HG03060 (cell line): Measurements from ENCODE around the gene DBN1.

Experiments
- ATAC-seq: cut with Tn5 transposase; IDR thresholded peaks from one replicate; pipeline ENCODE4 v1.9.1; 2021; ENCODE audit warnings: low read depth, moderate number of reproducible peaks; ENCODE audit not compliant: unreplicated experiment

The DBN1 gene

DNA sequence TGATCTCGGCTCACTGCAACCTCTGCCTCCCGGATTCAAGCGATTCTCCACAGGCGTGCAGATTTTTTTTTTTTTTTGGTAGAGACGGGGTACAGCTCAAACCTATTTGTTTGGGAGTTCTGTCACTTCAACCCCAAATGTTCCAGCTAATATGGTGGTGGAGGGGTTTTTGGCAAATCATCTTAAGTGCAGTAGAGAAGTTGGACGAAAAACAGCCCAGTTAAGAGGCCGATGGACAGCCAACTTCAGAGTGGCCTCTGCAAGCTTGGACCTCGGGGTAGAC, 27.6 kb downstream of the DBN1 start:
- ATAC-seq, result no peak

DNA sequence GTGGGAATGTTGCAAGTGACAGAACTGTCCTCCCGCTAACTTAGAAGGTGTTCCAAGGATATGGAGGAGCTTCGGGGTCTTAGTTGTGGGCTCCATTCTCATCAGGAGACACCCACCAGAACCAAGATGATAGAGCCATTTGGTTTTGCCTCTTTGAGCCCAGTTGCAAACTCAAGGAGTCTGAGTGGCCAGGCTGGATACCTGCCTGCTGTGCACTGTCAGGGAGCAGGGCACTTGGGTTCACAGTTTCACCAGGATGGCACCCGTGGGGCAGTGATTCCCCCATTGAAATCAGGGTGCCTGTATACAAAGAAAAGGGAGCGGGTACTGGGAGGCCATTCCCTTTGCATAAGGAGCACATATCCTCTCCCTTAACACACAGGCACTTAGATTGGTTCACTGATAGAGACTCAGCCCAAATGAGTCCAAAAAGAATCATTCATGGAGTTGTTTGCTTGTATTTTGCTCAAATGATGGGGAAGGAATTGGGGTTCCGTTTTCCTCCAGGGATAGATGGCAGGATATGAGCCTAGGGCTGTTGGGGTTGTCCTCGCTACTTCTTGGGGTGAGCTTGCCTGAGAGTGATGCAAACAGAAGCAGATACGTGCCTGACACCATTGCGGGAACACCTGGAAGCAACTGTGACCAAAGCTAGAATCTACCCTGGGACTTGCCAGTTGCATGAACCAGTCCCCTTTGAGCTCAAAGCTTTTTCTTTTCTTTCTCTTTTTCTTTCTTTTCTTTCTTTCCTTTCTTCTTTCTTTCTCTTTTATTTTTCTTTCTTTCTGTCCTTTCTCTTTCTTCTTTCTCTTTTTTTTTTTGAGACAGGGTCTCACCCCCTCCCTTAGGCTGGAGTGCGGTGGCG, 28.1 kb downstream of the DBN1 start:
- no peak for ATAC-seq

DNA sequence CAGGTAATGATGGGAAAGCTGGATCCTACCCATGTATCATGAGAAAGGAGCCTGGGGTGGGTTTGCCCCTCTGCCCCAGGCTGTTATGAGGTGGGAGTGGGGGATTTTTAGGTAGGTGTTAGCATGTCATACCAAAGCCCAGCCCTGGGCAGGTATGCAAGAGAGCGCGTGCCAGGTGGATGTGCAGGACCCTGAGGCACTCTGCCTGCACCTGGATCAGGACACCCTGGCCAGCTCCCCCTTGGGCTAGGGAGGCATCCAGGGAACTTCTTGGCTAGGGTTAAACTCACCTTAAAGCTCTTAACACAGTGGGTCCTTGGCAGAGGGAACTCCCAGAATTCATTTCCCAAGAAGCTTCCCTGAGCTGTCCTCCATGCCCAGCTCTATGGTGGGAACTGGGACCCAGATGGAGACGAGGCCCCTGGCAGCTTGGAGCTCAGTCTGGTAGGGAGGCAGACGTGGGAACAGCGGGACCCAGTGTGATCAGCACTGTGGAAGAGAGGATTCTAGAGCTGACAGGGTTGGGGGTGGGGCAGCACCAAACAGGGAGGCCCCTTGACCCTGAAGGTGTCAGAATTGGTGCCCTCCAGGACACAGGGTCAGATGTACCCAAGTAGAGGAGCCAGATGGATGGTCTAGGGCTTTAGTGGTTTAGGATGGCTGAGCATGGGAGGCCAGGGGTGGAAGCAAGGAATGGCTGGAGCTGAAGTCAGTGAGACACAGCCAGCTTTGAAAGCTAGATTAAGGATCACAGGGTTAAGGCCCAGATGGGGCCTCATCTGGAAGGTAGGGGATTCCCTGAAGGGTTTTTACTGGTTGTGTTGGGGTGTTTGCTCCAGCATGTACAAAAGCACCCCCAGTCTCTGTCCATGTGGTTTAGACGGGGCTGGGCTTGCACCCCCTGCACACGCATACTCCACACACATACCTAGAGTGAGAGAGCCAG, 29.1 kb downstream of the DBN1 start:
- no peak for ATAC-seq

DNA sequence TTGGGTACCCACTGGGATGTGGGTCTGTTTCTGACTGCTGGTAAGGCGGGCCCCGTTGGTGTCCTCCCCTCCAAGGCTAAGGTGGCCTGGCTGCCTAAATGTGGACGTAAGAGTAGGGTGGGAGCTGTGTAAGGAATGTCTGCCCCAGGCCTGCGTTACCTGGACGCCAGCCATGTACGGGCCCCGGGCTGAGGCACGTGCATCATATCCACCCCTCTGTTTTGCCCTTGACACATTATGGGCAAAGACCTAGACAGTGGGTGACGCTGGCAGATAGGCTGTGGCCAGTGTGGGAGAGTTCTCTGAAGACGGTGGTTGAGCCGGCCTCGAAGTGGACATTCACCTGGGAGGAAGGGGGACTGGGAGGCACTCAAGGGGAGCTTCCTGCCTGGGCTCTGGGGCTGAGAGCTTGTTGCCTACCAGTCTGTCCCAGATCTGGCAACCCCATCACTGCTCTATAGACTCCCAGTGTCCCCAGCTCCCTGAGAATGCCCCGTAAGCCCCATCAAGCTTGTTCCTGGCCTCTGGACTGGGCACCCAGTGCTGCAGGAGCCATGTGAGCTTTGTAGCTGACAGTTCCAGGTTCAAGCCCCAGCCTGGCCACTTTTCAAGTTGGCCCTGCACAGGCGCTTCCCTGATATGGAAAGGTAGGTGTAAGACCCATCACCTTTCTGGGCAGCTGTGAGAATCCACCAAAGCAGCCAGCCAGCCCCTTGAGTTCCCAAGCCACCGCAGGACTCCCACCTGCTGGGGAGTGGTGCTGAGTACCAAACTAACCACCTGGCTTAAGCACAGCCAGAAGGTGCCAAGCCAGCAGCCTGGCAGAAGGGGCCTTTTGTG, 30.1 kb downstream of the DBN1 start:
- no peak for ATAC-seq

DNA sequence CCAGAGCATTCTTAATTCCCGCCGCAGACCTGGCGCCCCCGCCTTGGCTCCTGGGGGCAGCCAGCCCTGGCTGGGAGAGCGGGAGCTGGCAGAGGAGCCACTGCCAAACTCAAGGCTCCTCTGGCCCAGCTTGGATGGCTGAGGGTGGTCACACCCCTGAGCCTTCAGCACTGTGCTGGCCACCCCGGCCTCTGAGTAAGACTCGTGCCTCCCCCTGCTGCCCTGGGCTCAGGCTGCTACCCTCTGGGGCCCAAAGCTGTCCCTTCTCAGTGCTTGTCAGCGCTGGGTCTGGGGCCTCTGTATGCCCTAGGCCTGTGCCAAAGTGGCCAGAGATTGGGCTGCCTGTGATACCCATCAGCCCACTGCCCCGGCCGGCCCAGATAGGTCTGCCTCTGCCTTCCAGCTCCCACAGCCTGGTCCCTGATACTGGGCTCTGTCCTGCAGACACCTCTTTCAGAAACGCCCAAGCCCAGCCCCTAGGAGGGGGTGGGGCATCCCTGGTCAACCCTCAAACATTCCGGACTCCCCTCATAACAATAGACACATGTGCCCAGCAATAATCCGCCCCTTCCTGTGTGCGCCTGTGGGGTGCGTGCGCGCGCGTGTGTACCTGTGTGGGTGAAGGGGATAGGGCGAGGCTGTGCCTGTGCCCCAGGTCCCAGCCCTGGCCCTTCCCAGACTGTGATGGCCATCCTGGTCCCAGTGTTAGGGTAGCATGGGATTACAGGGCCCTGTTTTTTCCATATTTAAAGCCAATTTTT, 31.2 kb downstream of the DBN1 start:
- no peak for ATAC-seq

DNA sequence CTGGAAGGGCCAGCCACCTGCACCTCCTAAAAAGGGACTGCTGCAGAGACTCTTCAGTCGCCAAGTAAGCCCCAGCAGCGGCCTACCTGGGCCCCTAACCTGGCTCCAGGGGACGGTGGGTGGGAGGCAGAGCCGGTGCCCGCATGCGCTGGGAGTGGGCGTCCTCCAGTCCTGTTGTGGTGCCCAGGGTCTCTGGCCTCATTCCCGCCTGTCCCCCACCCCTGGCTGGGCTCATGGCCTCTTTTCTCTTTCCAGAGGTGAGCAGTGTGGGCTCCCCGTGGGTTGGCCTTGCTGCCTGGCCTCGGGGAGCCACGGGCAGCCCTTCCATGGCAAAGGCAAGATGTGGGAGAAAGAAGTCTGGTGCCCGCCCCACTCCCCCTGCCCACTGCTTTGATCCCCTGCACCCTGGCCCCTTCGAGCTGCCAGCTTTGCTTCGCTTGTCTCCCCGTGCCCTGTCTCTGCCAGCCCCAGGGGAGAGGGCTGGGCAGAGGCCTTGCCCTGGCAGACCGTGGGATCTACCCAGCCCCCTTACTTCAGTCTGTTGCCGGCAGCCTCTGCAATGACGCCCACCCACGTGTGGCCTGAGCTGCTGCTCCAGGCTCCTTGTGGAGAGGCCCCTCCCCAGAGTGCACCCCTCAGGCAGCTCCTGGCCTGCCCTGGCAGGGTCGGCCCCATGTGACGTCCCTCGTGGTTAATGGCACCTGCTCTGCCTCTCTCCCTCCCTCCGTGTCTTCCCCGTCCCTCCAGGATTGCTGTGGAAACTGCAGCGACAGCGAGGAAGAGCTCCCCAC, 32.2 kb downstream of the DBN1 start:
- ATAC-seq, result no peak

DNA sequence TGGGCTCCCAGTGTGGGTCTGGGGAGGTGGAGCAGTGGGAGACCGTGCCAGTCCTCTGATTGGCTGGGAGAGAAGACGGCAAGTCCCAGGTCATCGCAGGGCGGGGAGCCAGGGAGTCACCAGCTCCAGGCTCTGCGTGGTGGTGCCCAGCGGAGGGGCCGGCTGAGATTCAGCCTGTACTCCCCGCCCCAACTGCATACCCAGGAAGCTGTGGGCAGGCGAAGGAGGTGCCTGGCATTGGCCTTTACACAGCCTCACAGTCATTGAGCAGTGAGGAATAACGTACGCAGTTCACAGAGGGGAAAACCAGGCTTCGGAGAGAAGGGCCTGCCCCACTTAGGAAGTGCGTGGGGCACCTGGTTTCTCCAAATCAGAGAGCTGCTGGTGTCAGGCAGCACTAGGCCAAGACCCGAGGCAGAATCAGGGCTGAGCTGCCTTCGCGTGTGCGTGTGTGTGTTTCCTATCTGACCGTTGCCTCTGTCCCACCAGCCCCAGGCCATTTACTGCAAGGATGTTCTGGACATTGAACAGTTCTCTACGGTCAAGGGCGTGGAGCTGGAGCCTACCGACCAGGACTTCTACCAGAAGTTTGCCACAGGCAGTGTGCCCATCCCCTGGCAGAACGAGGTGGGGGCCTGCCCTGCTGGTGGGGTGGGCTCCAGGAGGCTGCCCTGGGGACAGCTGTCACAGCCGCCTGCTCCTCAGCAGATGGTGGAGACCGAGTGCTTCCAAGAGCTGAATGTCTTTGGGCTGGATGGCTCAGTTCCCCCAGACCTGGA, 33.0 kb downstream of the DBN1 start:
- ATAC-seq, result no peak

DNA sequence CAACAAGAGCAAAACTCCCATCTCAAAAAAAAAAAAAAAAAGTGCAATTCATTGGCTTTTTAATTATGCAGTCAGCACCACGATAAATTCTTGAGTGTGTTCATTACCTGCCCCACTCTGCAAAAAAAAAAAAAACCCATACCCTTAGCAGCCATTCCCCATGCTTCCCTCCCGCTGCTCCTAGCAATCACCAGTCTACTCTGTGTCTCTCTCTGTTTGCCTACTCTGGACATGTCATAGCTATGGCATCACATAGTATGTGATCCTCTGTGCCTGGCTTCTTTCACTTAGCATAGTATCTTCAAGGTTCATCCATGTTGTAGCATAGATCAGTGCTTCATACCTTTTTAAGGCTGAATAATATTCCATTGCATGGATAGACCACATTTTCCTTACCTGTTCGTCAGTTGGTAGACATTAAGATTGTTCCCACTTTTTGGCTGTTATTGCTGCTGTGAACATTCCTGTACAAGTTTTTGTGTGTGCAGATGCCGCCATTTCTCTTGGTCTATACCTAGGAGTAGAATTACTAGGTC, 33.8 kb downstream of the DBN1 start:
- no peak for ATAC-seq

DNA sequence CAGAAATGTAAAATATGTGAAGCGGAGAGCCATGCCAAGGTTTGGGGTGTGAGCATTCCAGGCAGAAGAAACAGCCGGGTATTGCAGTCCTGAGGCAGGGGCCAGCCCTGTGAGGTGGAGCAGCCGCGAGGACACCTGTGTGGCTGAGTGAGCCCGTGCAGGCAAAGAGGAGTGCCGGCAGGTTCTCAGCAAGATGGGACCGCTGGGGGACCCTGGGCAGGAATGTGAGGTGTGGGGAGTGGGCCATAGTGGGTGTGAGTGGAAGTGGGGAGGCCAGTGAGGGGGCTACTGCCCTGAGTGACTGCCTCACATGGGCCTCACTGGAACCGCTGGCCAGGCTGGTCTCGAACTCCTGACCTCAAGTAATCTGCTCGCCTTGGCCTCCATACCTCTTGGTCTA, 35.0 kb downstream of the DBN1 start:
- no peak for ATAC-seq

DNA sequence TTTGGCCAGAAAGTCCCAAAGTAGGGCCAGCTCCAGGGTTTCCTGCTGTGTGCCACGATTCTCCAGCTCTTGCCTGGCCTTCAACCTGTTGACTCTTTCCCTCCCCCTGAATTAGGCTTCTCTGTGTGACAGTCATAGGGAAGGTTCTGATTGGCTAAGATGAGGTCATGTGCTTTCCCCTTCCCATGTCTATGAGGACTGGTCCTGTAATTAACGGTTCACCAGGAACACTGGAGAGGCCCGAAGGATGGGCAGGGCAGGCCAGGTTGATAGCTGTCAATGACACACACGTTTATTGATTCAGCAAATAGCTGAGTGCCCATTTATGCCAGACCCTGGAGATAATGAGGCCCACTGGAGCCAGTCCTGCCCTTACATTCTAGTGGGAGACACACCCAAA, 35.8 kb downstream of the DBN1 start:
- no peak for ATAC-seq

DNA sequence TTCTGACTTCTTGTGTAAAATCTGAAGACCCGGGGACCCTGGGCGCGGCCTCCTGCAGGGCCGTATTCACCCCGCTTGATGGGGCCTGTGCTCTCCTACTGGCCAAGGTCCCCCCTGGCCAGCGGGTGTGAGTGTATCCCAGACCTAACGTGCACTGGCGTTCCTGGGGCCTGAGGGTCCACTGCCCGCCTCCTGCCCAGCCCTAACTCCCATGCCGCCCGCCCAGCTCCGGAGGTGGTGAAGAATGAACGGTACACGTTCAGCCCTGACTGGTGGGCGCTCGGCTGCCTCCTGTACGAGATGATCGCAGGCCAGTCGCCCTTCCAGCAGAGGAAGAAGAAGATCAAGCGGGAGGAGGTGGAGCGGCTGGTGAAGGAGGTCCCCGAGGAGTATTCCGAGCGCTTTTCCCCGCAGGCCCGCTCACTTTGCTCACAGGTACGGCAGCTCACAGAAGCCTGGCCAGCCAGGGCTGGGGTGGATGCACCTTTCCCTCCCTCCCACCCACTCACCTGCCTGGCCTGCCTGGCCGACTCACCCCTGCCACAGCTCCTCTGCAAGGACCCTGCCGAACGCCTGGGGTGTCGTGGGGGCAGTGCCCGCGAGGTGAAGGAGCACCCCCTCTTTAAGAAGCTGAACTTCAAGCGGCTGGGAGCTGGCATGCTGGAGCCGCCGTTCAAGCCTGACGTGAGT, 37.4 kb downstream of the DBN1 start:
- ATAC-seq, result no peak

DNA sequence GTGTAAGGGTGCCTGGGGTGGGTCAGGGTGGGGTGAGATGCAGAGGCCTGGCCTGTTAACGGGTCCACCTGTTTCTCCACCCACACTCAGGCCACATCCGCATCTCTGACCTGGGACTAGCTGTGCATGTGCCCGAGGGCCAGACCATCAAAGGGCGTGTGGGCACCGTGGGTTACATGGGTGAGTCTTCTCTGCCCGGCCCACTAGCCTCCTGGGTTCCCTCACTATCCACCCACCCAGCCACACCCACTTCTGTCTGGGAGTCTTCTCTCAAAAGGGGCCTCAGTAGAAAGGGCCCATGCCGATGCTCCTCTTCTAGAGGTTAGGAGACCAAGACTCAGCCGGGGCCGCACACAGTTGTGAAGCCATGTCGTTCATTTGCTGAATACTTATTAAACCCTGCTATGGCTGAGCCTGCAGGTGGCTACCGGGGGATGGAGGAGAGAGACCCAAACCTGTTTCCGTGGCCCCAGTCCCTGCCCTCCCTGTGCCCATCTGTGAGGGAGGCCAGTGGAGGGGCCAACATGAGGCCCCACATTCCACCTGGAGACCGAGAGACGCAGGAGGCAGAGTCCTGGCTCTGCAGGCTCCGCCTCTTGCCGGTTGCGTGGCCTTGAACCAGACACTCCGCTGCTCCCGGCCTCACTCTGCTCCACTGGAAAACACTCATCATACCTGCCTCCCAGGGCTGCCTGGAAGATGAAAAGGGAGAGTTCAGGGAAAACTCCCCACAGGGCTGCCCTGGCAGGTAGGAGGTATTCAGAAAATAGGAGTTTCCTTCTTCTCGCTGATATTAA, 38.3 kb downstream of the DBN1 start:
- no peak for ATAC-seq

DNA sequence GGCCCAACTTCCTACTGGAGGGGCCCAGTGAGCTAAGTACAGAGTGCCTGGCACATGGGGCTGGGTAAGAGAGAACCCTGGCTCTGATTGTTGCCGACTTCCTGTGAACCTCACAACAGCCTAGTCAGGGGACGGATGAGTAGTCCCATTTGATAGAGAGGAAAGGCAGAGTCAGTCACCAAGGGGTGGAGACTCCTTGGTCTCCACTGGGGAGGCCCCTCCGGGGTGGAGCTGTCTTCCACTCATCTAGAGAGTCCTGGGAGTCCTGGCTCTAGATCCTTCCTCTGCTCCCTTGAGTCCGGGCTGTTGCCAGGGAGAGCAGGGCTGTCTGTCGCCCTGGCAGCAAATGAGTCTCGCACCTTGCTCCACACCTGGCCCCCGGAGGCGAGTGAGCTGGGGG, 39.0 kb downstream of the DBN1 start:
- no peak for ATAC-seq

DNA sequence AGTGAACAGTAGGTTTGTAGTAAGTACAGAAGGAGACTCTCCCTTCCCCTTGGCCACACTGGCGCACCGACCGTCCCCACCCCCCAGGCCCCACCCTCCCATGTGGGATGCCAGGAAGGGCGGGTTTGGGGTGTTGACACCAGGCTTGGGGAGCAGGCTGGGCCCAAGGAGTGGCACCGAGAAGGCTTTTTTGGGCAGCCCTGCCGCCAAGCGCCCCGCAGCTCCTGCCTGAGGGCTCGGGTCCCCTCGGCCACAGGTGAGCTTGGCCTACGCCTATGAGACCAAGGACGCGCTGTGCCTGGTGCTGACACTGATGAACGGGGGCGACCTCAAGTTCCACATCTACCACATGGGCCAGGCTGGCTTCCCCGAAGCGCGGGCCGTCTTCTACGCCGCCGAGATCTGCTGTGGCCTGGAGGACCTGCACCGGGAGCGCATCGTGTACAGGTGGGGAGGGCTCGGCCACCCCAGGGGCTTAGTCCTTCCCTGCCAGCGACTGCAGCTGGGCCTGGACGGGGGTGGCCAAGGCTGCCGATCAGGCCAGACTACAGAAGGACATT, 39.7 kb downstream of the DBN1 start:
- no peak for ATAC-seq

DNA sequence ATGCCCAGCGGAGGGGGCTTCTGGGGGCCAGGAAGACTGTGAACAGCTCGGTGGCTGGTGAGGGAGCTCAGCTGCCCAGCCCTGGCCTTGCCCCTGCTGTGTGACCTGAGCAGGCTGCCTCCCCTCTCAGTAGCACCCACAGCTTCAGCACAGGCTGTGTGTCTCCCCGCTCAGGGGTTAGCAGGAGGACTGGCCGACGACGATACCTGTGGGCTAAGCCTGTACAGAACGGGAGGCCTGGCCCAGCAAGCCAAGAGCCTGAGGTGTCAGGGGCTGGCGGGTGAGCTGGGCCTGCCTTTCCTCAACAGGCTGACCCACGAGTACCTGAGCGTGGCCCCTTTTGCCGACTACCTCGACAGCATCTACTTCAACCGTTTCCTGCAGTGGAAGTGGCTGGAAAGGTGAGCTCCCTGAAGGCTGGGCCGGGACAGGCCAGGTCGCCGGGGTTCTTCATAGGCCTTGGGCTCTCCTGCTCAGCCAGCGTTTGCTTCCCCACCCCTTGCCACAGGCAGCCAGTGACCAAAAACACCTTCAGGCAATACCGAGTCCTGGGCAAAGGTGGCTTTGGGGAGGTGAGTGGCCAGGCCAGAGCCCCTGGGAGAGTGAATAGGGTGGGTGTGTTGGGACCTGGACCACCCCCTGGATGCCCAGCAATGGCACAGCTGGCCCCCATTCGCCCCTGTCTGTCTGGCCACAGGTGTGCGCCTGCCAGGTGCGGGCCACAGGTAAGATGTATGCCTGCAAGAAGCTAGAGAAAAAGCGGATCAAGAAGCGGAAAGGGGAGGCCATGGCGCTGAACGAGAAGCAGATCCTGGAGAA, 40.4 kb downstream of the DBN1 start:
- no peak for ATAC-seq
